Measurements from ENCODE around the gene MS4A2. TPM values are rescaled to one million over a fixed set of nuclear protein-coding genes. Genes with fewer than 3 reads are reported as not detected.

MS4A2 gene
- total RNA-seq, 1 experiment from 2014 or later = not detected

DNA sequence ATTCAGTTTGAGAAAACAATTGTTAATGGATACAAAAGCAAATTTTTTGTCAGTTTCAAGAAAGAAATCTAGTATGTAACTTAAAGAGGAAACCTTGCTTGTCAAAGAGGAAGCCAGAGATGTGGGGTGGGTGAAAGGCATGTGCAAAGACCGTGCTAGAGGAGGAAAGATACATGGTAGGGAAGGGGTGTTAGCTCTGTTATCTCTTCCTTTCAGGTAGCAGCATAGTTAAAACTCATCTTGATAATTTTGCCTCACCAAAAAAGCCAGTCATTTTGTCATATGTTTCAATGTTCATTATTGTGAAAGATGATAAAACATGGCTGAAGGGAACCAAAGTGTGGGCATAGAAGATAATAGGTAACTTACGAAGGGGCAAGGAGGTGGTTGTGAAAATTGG lies 2.6 kb upstream of the MS4A2 start:
- ChIA-PET POLR2A (no interaction called here), CTCF (interaction anchor here (0.7 kb wide), 1 partner anchor 1614 kb away, joined by 3 read pairs; no protein-coding TSS in a partner anchor), RAD21 (ENCODE audit: low non-redundant PET in 1 of 2, low total read pairs in 2 of 2, uncharacterized antibody in 2 of 2, unreplicated experiment in 2 of 2) (no interaction called here)
- Histone ChIP-seq H3K9ac (ENCODE audit: low read length) (no peak overlapping the region), H3K4me3 (replicated peaks in 1 of 2; ENCODE audit: low read depth in 1 of 2, low read length in 2 of 2) (no peak overlapping the region), H3K27me3 (ENCODE audit: insufficient read depth, low read length) (no peaks in the 10 kb centered on the region), H3K36me3 (ENCODE audit: control insufficient read depth in 1 of 2, insufficient read depth in 2 of 2, low read length in 2 of 2) (no peaks in the 10 kb centered on the region), H3K9me3 (ENCODE audit: control insufficient read depth in 1 of 2, insufficient read depth in 1 of 2, low read depth in 1 of 2, low read length in 2 of 2) (no peaks in the 10 kb centered on the region), H3K4me2 (ENCODE audit: low read length) (no peak overlapping the region), H3K27ac (ENCODE audit: low read depth, low read length) (no peak overlapping the region), H4K20me1 (ENCODE audit: insufficient read depth) (no peaks in the 10 kb centered on the region), H3K9me2 (ENCODE audit: insufficient read depth) (no peaks in the 10 kb centered on the region), H3K79me2 (ENCODE audit: insufficient read depth, low read length) (no peaks in the 10 kb centered on the region), H2AFZ (ENCODE audit: low read depth, low read length, poor library complexity, severe bottlenecking) (no peak overlapping the region), H3K4me1 (ENCODE audit: control insufficient read depth in 1 of 2, insufficient read depth in 2 of 2, low read length in 2 of 2) (no peaks in the 10 kb centered on the region)
- no TSS peak for BruUV-seq (replicated peaks)
- intact Hi-C loops (cut with micrococcal nuclease) = no loop called here
- TF ChIP-seq EZH2 (IDR thresholded peaks at IDR 0.05) = no peak
- no peak for TF ChIP-seq EGR1 (IDR thresholded peaks at IDR 0.05; ENCODE audit: low read depth)
- no peak for TF ChIP-seq FOSL1 (IDR thresholded peaks at IDR 0.05; ENCODE audit: low read depth)
- no peak for TF ChIP-seq YY1 (IDR thresholded peaks at IDR 0.05; ENCODE audit: extremely low read depth, insufficient replicate concordance, low read depth, low read length)
- TF ChIP-seq ZNF274 (IDR thresholded peaks at IDR 0.05; ENCODE audit: low read depth, low read length) = no peak
- no peak for TF ChIP-seq SIN3A (IDR thresholded peaks at IDR 0.05; ENCODE audit: low read depth)
- TF ChIP-seq RAD21 (IDR thresholded peaks at IDR 0.05; ENCODE audit: low read depth) = no peak
- no peak for TF ChIP-seq POLR2A (IDR thresholded peaks at IDR 0.05; ENCODE audit: borderline replicate concordance, extremely low read depth, insufficient read depth, insufficient read length)
- TF ChIP-seq, protein P1, sequence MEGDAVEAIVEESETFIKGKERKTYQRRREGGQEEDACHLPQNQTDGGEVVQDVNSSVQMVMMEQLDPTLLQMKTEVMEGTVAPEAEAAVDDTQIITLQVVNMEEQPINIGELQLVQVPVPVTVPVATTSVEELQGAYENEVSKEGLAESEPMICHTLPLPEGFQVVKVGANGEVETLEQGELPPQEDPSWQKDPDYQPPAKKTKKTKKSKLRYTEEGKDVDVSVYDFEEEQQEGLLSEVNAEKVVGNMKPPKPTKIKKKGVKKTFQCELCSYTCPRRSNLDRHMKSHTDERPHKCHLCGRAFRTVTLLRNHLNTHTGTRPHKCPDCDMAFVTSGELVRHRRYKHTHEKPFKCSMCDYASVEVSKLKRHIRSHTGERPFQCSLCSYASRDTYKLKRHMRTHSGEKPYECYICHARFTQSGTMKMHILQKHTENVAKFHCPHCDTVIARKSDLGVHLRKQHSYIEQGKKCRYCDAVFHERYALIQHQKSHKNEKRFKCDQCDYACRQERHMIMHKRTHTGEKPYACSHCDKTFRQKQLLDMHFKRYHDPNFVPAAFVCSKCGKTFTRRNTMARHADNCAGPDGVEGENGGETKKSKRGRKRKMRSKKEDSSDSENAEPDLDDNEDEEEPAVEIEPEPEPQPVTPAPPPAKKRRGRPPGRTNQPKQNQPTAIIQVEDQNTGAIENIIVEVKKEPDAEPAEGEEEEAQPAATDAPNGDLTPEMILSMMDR (IDR thresholded peaks at IDR 0.05 in 2 of 3, conservative IDR thresholded peaks at IDR 0.05 in 1 of 3; ENCODE audit: borderline replicate concordance in 1 of 3, insufficient read depth in 1 of 3, low read depth in 2 of 3, low read length in 2 of 3) = no peak
- TF ChIP-seq CBX3 (IDR thresholded peaks at IDR 0.05; ENCODE audit: low read depth) = no peak
- no peak for TF ChIP-seq SRF (IDR thresholded peaks at IDR 0.05; ENCODE audit: low read depth)
- no peak for TF ChIP-seq JUND (IDR thresholded peaks at IDR 0.05)
- TF ChIP-seq, protein P2, sequence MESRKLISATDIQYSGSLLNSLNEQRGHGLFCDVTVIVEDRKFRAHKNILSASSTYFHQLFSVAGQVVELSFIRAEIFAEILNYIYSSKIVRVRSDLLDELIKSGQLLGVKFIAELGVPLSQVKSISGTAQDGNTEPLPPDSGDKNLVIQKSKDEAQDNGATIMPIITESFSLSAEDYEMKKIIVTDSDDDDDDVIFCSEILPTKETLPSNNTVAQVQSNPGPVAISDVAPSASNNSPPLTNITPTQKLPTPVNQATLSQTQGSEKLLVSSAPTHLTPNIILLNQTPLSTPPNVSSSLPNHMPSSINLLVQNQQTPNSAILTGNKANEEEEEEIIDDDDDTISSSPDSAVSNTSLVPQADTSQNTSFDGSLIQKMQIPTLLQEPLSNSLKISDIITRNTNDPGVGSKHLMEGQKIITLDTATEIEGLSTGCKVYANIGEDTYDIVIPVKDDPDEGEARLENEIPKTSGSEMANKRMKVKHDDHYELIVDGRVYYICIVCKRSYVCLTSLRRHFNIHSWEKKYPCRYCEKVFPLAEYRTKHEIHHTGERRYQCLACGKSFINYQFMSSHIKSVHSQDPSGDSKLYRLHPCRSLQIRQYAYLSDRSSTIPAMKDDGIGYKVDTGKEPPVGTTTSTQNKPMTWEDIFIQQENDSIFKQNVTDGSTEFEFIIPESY (IDR thresholded peaks at IDR 0.05; ENCODE audit: extremely low read depth, insufficient replicate concordance, low read length) = no peak
- no peak for TF ChIP-seq SP1 (IDR thresholded peaks at IDR 0.05; ENCODE audit: low read depth)
- TF ChIP-seq EZH2phosphoT487 (IDR thresholded peaks at IDR 0.05; ENCODE audit: borderline replicate concordance) = no peak
- no peak for TF ChIP-seq ZFX (IDR thresholded peaks at IDR 0.05)
- TF ChIP-seq, protein P3, sequence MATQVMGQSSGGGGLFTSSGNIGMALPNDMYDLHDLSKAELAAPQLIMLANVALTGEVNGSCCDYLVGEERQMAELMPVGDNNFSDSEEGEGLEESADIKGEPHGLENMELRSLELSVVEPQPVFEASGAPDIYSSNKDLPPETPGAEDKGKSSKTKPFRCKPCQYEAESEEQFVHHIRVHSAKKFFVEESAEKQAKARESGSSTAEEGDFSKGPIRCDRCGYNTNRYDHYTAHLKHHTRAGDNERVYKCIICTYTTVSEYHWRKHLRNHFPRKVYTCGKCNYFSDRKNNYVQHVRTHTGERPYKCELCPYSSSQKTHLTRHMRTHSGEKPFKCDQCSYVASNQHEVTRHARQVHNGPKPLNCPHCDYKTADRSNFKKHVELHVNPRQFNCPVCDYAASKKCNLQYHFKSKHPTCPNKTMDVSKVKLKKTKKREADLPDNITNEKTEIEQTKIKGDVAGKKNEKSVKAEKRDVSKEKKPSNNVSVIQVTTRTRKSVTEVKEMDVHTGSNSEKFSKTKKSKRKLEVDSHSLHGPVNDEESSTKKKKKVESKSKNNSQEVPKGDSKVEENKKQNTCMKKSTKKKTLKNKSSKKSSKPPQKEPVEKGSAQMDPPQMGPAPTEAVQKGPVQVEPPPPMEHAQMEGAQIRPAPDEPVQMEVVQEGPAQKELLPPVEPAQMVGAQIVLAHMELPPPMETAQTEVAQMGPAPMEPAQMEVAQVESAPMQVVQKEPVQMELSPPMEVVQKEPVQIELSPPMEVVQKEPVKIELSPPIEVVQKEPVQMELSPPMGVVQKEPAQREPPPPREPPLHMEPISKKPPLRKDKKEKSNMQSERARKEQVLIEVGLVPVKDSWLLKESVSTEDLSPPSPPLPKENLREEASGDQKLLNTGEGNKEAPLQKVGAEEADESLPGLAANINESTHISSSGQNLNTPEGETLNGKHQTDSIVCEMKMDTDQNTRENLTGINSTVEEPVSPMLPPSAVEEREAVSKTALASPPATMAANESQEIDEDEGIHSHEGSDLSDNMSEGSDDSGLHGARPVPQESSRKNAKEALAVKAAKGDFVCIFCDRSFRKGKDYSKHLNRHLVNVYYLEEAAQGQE (IDR thresholded peaks at IDR 0.05; ENCODE audit: low read depth) = no peak
- no peak for TF ChIP-seq ELF1 (IDR thresholded peaks at IDR 0.05; ENCODE audit: borderline replicate concordance, low read depth)
- DNase-seq (ENCODE audit: low read depth, low spot score) = no peak
- no peak for ATAC-seq

Measured in HCT116 (cell line).